Mesendoderm (in vitro differentiated cells): Measurements from ENCODE around the gene FAM9B. TPM values are rescaled to one million over a fixed set of nuclear protein-coding genes. Genes with fewer than 3 reads are reported as not detected.

Experiments
- DNase-seq: peaks from one replicate; pipeline ENCODE4 v3.0.0; 2013
- H2AK5ac ChIP-seq: 2 replicates; pipeline ENCODE4 v1.6.1; 2013; ENCODE audit warnings: low read length, inconsistent platforms
- H2BK120ac ChIP-seq: 2 replicates; pipeline ENCODE4 v1.6.1; 2013; ENCODE audit warnings: low read depth, mild to moderate bottlenecking, low read length, moderate library complexity, mixed read lengths
- H2BK15ac ChIP-seq: replicated peaks from 2 replicates; pipeline ENCODE4 v1.6.1; 2013; ENCODE audit warnings: low read depth, mild to moderate bottlenecking, moderate library complexity
- H2BK5ac ChIP-seq: 2 replicates; pipeline ENCODE4 v1.6.1; 2013; ENCODE audit warnings: low read length, inconsistent platforms
- H3K18ac ChIP-seq: 2 replicates; pipeline ENCODE4 v1.6.1; 2013; ENCODE audit warnings: mild to moderate bottlenecking, low read length, mixed read lengths
- H3K23ac ChIP-seq: one replicate; pipeline ENCODE4 v1.6.1; 2013; ENCODE audit warnings: low read length
- H3K27ac ChIP-seq: 2 replicates; pipeline ENCODE4 v1.5.1; 2013; ENCODE audit warnings: low read depth, mild to moderate bottlenecking, inconsistent platforms, low read length, moderate library complexity
- H3K27me3 ChIP-seq: 2 replicates; pipeline ENCODE4 v1.6.1; 2013; ENCODE audit warnings: low read length, control low read depth, mild to moderate bottlenecking, inconsistent platforms; ENCODE audit not compliant: insufficient read depth, poor library complexity
- H3K36me3 ChIP-seq: 2 replicates; pipeline ENCODE4 v1.6.1; 2013; ENCODE audit warnings: low read length, inconsistent platforms; ENCODE audit not compliant: control insufficient read depth, insufficient read depth
- H3K4ac ChIP-seq: one replicate; pipeline ENCODE4 v1.6.1; 2013; ENCODE audit warnings: low read depth, mild to moderate bottlenecking, low read length, moderate library complexity
- H3K4me1 ChIP-seq: 2 replicates; pipeline ENCODE4 v1.6.1; 2013; ENCODE audit warnings: low read depth, low read length, inconsistent platforms; ENCODE audit not compliant: control insufficient read depth
- H3K4me2 ChIP-seq: 2 replicates; pipeline ENCODE4 v1.6.1; 2013; ENCODE audit warnings: low read length
- H3K4me3 ChIP-seq: 2 replicates; pipeline ENCODE4 v1.5.1; 2013; ENCODE audit warnings: mild to moderate bottlenecking, low read length
- H3K56ac ChIP-seq: one replicate; pipeline ENCODE4 v1.6.1; 2013; ENCODE audit warnings: low read length
- H3K79me1 ChIP-seq: 2 replicates; pipeline ENCODE4 v1.6.1; 2013; ENCODE audit warnings: low read length, inconsistent platforms
- H3K79me2 ChIP-seq: 2 replicates; pipeline ENCODE4 v1.6.1; 2013; ENCODE audit warnings: mild to moderate bottlenecking, low read length; ENCODE audit not compliant: control insufficient read depth, insufficient read depth
- H3K9ac ChIP-seq: 2 replicates; pipeline ENCODE4 v1.6.1; 2013; ENCODE audit warnings: low read length, inconsistent platforms
- H4K5ac ChIP-seq: one replicate; pipeline ENCODE4 v1.6.1; 2013; ENCODE audit warnings: low read length
- H4K8ac ChIP-seq: one replicate; pipeline ENCODE4 v1.6.1; 2013; ENCODE audit warnings: low read depth, mild to moderate bottlenecking, control low read depth, low read length, moderate library complexity
- WGBS: extraction: QIAGEN DNeasy Blood & Tissue Kit; methylation state at CpG from one replicate; pipeline ENCODE4 v1.1.7; 2013; ENCODE audit warnings: low lambda C conversion rate, missing lambda C conversion rate; ENCODE audit not compliant: insufficient coverage; ENCODE audit errors: extremely low coverage; 5-methylcytosine and 5-hydroxymethylcytosine counted together
- polyA plus RNA-seq, 2 experiments: library from polyadenylated mRNA; stranded (reverse); fragments of 200-250 nt; gene quantifications; one replicate each; pipeline ENCODE4 v1.2.3, GENCODE V29; 2013

Gene FAM9B
- polyA plus RNA-seq (2013, experiment 1 of 2): 0.17 TPM
- 0.08 TPM for polyA plus RNA-seq (2013, experiment 2 of 2)

DNA sequence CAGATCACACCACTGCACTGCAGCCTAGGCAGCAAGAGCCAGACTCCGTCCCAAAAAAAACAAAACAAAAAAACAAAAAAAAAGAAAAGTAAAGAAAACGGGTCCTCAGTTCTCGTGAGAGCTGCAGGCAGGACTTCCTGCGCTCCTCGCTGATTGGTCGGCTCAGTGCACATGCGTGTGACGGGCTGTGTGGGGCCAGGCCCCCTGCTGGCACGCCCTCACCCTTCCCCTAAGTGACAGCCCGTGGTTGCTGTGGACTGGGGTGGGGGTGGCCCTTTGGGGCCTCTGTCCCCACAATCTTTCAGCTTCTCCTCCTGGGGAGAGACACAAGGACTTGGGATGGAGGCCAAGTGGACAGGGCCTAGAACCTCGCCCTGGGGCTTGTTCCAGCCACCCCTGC is at the start of gene FAM9B:
FAM9B (minus strand) TSS at position 139 of the 400 bp plus-strand sequence. CDS start 1,141 bp downstream, outside the sequence.
- Histone ChIP-seq H2AK5ac (no peak within 1 kb of the TSS), H3K79me2 (no peaks in the 10 kb centered on the region), H3K79me1 (no peaks in the 10 kb centered on the region), H3K27me3 (no peaks in the 10 kb centered on the region), H3K23ac (no peak within 1 kb of the TSS), H2BK15ac (no peak within 1 kb of the TSS), H3K4me1 (no peaks in the 10 kb centered on the region), H4K5ac (no peak within 1 kb of the TSS), H3K56ac (no peak within 1 kb of the TSS), H3K9ac (no peak within 1 kb of the TSS), H2BK5ac (no peak within 1 kb of the TSS), H3K4ac (no peak within 1 kb of the TSS), H4K8ac (no peak within 1 kb of the TSS), H3K4me3 (no peak within 1 kb of the TSS), H3K27ac (no peak within 1 kb of the TSS), H3K4me2 (no peak within 1 kb of the TSS), H3K18ac (no peak within 1 kb of the TSS), H3K36me3 (no peaks in the 10 kb centered on the region), H2BK120ac (no peak within 1 kb of the TSS)
- DNase-seq: no peak
- no CpG with 5 or more reads among the region's 11 CpGs for WGBS

- Histone ChIP-seq H2BK15ac (no peak overlapping the region), H3K79me1 (no peaks in the 10 kb centered on the region), H3K56ac (no peak overlapping the region), H3K27me3 (no peaks in the 10 kb centered on the region), H3K79me2 (no peaks in the 10 kb centered on the region), H3K36me3 (no peaks in the 10 kb centered on the region), H2AK5ac (no peak overlapping the region), H2BK120ac (no peak overlapping the region), H4K5ac (no peak overlapping the region), H3K4me1 (no peaks in the 10 kb centered on the region), H2BK5ac (no peak overlapping the region), H3K9ac (no peak overlapping the region), H3K4ac (no peak overlapping the region), H4K8ac (no peak overlapping the region), H3K4me3 (no peak overlapping the region), H3K23ac (no peak overlapping the region), H3K4me2 (no peak overlapping the region), H3K27ac (no peak overlapping the region), H3K18ac (no peak overlapping the region)
- WGBS: no CpG with 5 or more reads among the region's 2 CpGs
- no peak for DNase-seq
Measured at GRCh38 chrX:9081271-9081670, 47.3 kb upstream of the FAM9B start.

GRCh38 chrX:9074326-9074725 is 40.4 kb upstream of the FAM9B start:
- Histone ChIP-seq H2BK15ac (no peak overlapping the region), H3K4me3 (no peak overlapping the region), H3K79me2 (no peaks in the 10 kb centered on the region), H4K5ac (no peak overlapping the region), H3K56ac (no peak overlapping the region), H3K79me1 (no peaks in the 10 kb centered on the region), H3K9ac (no peak overlapping the region), H4K8ac (no peak overlapping the region), H3K23ac (no peak overlapping the region), H3K27me3 (no peaks in the 10 kb centered on the region), H2AK5ac (no peak overlapping the region), H3K4me1 (no peaks in the 10 kb centered on the region), H3K27ac (no peak overlapping the region), H2BK5ac (no peak overlapping the region), H3K4ac (no peak overlapping the region), H3K18ac (no peak overlapping the region), H3K4me2 (no peak overlapping the region), H3K36me3 (no peaks in the 10 kb centered on the region), H2BK120ac (no peak overlapping the region)
- no peak for DNase-seq
- WGBS: no CpG with 5 or more reads among the region's 5 CpGs

- H2AK5ac ChIP-seq: no peak overlapping the region
- WGBS: no CpG with 5 or more reads among the region's 5 CpGs
- no peak overlapping the region for H2BK120ac ChIP-seq
- H3K4me2 ChIP-seq: no peak overlapping the region
- DNase-seq: no peak
- no peaks in the 10 kb centered on the region for H3K79me1 ChIP-seq
- H3K56ac ChIP-seq: no peak overlapping the region
- no peak overlapping the region for H3K18ac ChIP-seq
- no peak overlapping the region for H3K4ac ChIP-seq
- H3K27ac ChIP-seq: no peak overlapping the region
- no peak overlapping the region for H4K5ac ChIP-seq
- no peak overlapping the region for H3K4me3 ChIP-seq
- H3K9ac ChIP-seq: no peak overlapping the region
- H3K23ac ChIP-seq: no peak overlapping the region
- no peak overlapping the region for H2BK5ac ChIP-seq
- no peaks in the 10 kb centered on the region for H3K79me2 ChIP-seq
- H4K8ac ChIP-seq: no peak overlapping the region
- H3K27me3 ChIP-seq: no peaks in the 10 kb centered on the region
- no peak overlapping the region for H2BK15ac ChIP-seq
- H3K4me1 ChIP-seq: no peaks in the 10 kb centered on the region
- no peaks in the 10 kb centered on the region for H3K36me3 ChIP-seq
Measured at GRCh38 chrX:9072281-9072680, 38.4 kb upstream of the FAM9B start.

GRCh38 chrX:9071031-9071650 is 37.2 kb upstream of the FAM9B start:
- no CpG with 5 or more reads among the region's 4 CpGs for WGBS
- H3K79me1 ChIP-seq: no peaks in the 10 kb centered on the region

GRCh38 chrX:9069573-9069972 is 35.6 kb upstream of the FAM9B start:
- Histone ChIP-seq H3K79me1 (no peaks in the 10 kb centered on the region), H3K9ac (no peak overlapping the region), H3K4ac (no peak overlapping the region), H4K5ac (no peak overlapping the region), H2BK5ac (no peak overlapping the region), H2BK120ac (no peak overlapping the region), H3K4me3 (no peak overlapping the region), H2BK15ac (no peak overlapping the region), H3K27me3 (no peaks in the 10 kb centered on the region), H3K4me2 (no peak overlapping the region), H3K27ac (no peak overlapping the region), H3K4me1 (no peaks in the 10 kb centered on the region), H3K79me2 (no peaks in the 10 kb centered on the region), H3K56ac (no peak overlapping the region), H3K18ac (no peak overlapping the region), H3K23ac (no peak overlapping the region), H2AK5ac (no peak overlapping the region), H3K36me3 (no peaks in the 10 kb centered on the region), H4K8ac (no peak overlapping the region)
- no CpG with 5 or more reads among the region's 5 CpGs for WGBS
- no peak for DNase-seq

More at GRCh38 chrX:9071031-9071650, 37.2 kb upstream of the FAM9B start:
- no peaks in the 10 kb centered on the region for H3K36me3 ChIP-seq
- H3K4me2 ChIP-seq: no peak overlapping the region
- no peak for DNase-seq
- no peaks in the 10 kb centered on the region for H3K27me3 ChIP-seq
- H3K56ac ChIP-seq: no peak overlapping the region
- no peak overlapping the region for H4K5ac ChIP-seq
- H3K4me3 ChIP-seq: no peak overlapping the region
- no peak overlapping the region for H3K18ac ChIP-seq
- H2AK5ac ChIP-seq: no peak overlapping the region
- H3K4ac ChIP-seq: no peak overlapping the region
- no peak overlapping the region for H2BK120ac ChIP-seq
- H3K23ac ChIP-seq: no peak overlapping the region
- H3K4me1 ChIP-seq: no peaks in the 10 kb centered on the region
- H2BK5ac ChIP-seq: no peak overlapping the region
- no peak overlapping the region for H4K8ac ChIP-seq
- H3K9ac ChIP-seq: no peak overlapping the region
- H3K79me2 ChIP-seq: no peaks in the 10 kb centered on the region
- H3K27ac ChIP-seq: no peak overlapping the region
- no peak overlapping the region for H2BK15ac ChIP-seq
